Astrocyte (in vitro differentiated cells and primary cell): ENCODE measurements around the gene UBL7. TPM values are rescaled to one million over a fixed set of nuclear protein-coding genes. Genes with fewer than 3 reads are reported as not detected.

ENCODE experiments used
- DNase-seq: peaks from one replicate; pipeline ENCODE4 v3.0.0-alpha.2; 2010; ENCODE audit warnings: low read depth
- FAIRE-seq: peaks from 2 replicates; lab custom pipeline; 2011; peaks lifted over from hg19 to GRCh38; lab: Jason Lieb, UNC
- H2AFZ ChIP-seq: 2 replicates; pipeline ENCODE4 v1.6.0; 2012; ENCODE audit warnings: low read depth, low read length, inconsistent platforms
- H3K27ac ChIP-seq: 2 replicates; pipeline ENCODE4 v1.5.1; 2011; ENCODE audit warnings: low read depth, low read length, inconsistent platforms
- H3K27me3 ChIP-seq: 2 replicates; pipeline ENCODE4 v1.6.0; 2011; ENCODE audit warnings: low read length, inconsistent platforms; ENCODE audit not compliant: insufficient read depth
- H3K36me3 ChIP-seq: 2 replicates; pipeline ENCODE4 v1.5.1; 2011; ENCODE audit warnings: low read length, inconsistent platforms; ENCODE audit not compliant: insufficient read depth
- H3K4me1 ChIP-seq: 2 replicates; pipeline ENCODE4 v1.5.1; 2011; ENCODE audit warnings: low read length, inconsistent platforms; ENCODE audit not compliant: insufficient read depth
- H3K4me2 ChIP-seq: 2 replicates; pipeline ENCODE4 v1.6.0; 2012; ENCODE audit warnings: low read length, inconsistent platforms
- H3K4me3 ChIP-seq: 2 replicates; pipeline ENCODE4 v1.5.1; 2011; ENCODE audit warnings: low read depth, mild to moderate bottlenecking, low read length, inconsistent platforms; ENCODE audit not compliant: insufficient read depth
- H3K79me2 ChIP-seq: 2 replicates; pipeline ENCODE4 v1.6.0; 2012; ENCODE audit warnings: mild to moderate bottlenecking, low read length, inconsistent platforms; ENCODE audit not compliant: insufficient read depth
- H3K9ac ChIP-seq: 2 replicates; pipeline ENCODE4 v1.6.0; 2012; ENCODE audit warnings: mild to moderate bottlenecking, low read length, inconsistent platforms
- H3K9me3 ChIP-seq: 2 replicates; pipeline ENCODE4 v1.5.1; 2012; ENCODE audit warnings: low read depth, mild to moderate bottlenecking, low read length, inconsistent platforms; ENCODE audit not compliant: insufficient read depth
- H4K20me1 ChIP-seq: 2 replicates; pipeline ENCODE4 v1.6.0; 2012; ENCODE audit warnings: low read length, inconsistent platforms; ENCODE audit not compliant: insufficient read depth
- H3K27ac Mint-ChIP-seq: one replicate; pipeline ENCODE4 v1.8.0; 2021; ENCODE audit warnings: mild to moderate bottlenecking, mixed read lengths; ENCODE audit not compliant: unreplicated experiment
- H3K27me3 Mint-ChIP-seq: one replicate; pipeline ENCODE4 v1.8.0; 2021; ENCODE audit warnings: low read depth, mixed read lengths; ENCODE audit not compliant: unreplicated experiment
- H3K36me3 Mint-ChIP-seq: one replicate; pipeline ENCODE4 v1.8.0; 2021; ENCODE audit warnings: low read depth, mixed read lengths; ENCODE audit not compliant: unreplicated experiment
- H3K4me1 Mint-ChIP-seq: one replicate; pipeline ENCODE4 v1.8.0; 2021; ENCODE audit warnings: low read depth, mixed read lengths; ENCODE audit not compliant: unreplicated experiment
- H3K4me3 Mint-ChIP-seq: one replicate; pipeline ENCODE4 v1.8.0; 2021; ENCODE audit warnings: mild to moderate bottlenecking, moderate library complexity, mixed read lengths; ENCODE audit not compliant: unreplicated experiment
- H3K9me3 Mint-ChIP-seq: one replicate; pipeline ENCODE4 v1.8.0; 2021; ENCODE audit warnings: mild to moderate bottlenecking, mixed read lengths; ENCODE audit not compliant: unreplicated experiment
- CTCF ChIP-seq: IDR thresholded peaks from 2 replicates; pipeline ENCODE4 v1.5.1; 2011; ENCODE audit warnings: low read depth, mild to moderate bottlenecking, inconsistent platforms, low read length, moderate library complexity; ENCODE audit not compliant: insufficient read depth
- EZH2 ChIP-seq: IDR thresholded peaks from 2 replicates; pipeline ENCODE4 v1.6.1; 2012; ENCODE audit warnings: mild to moderate bottlenecking, low read length, inconsistent platforms; ENCODE audit not compliant: insufficient read depth
- total RNA-seq: library from RNA; stranded (reverse); gene quantifications from 2 replicates; pipeline ENCODE4 v1.2.1, GENCODE V29; 2021

Gene UBL7
- total RNA-seq, 1 donor from 2014 or later = 40.9 TPM

GRCh38 chr15:74422265-74422651 is 38.7 kb downstream of the UBL7 start:
- Mint-ChIP-seq H3K9me3 (peaks cover 3% of the 10 kb centered on the region), H3K27ac (peak overlapping the region; percentile 87), H3K27me3 (no peaks in the 10 kb centered on the region), H3K4me1 (peaks cover 41% of the 10 kb centered on the region), H3K4me3 (no peak overlapping the region), H3K36me3 (peaks cover 11% of the 10 kb centered on the region)
- DNase-seq (no peak), FAIRE-seq (no peak)
- Histone ChIP-seq H3K9ac (peak overlapping the region; percentile 60), H3K9me3 (no peaks in the 10 kb centered on the region), H3K4me3 (no peak overlapping the region), H2AFZ (no peak overlapping the region), H3K36me3 (peaks cover 5% of the 10 kb centered on the region), H3K27me3 (no peaks in the 10 kb centered on the region), H4K20me1 (peaks cover 92% of the 10 kb centered on the region), H3K79me2 (peaks cover 100% of the 10 kb centered on the region), H3K4me1 (peaks cover 86% of the 10 kb centered on the region), H3K27ac (peak overlapping the region; percentile 70), H3K4me2 (peak overlapping the region; percentile 78)
- no peak for TF ChIP-seq EZH2
- TF ChIP-seq CTCF = no peak

GRCh38 chr15:74421302-74422245 is 39.4 kb downstream of the UBL7 start:
- peak overlapping the region; percentile 70 for H3K27ac ChIP-seq
- H3K36me3 Mint-ChIP-seq = peaks cover 9% of the 10 kb centered on the region
- H3K36me3 ChIP-seq = peaks cover 10% of the 10 kb centered on the region
- no peak overlapping the region for H3K4me3 ChIP-seq
- H3K79me2 ChIP-seq = peaks cover 100% of the 10 kb centered on the region
- peak overlapping the region; percentile 54 for H3K4me3 Mint-ChIP-seq
- H3K4me1 ChIP-seq = peaks cover 89% of the 10 kb centered on the region
- H3K4me2 ChIP-seq = peak overlapping the region; percentile 78
- H3K27me3 Mint-ChIP-seq = no peaks in the 10 kb centered on the region
- no peak overlapping the region for H2AFZ ChIP-seq
- H3K9me3 Mint-ChIP-seq = peaks cover 3% of the 10 kb centered on the region
- H3K27me3 ChIP-seq = no peaks in the 10 kb centered on the region
- no peaks in the 10 kb centered on the region for H3K9me3 ChIP-seq
- H3K9ac ChIP-seq = peak overlapping the region; percentile 60
- peaks cover 90% of the 10 kb centered on the region for H4K20me1 ChIP-seq
- TF ChIP-seq CTCF (no peak), EZH2 (no peak)
- H3K27ac Mint-ChIP-seq = peak overlapping the region; percentile 87
- DNase-seq (no peak), FAIRE-seq (no peak)
- peaks cover 44% of the 10 kb centered on the region for H3K4me1 Mint-ChIP-seq
